Esophagus squamous epithelium (tissue), 4 donors: Measurements from ENCODE around the gene IER3.
"Not testable (repeated sequence)": the region's sequence is repeated elsewhere in the genome, so short reads cannot be mapped to it uniquely, and the experiment has no call there.

Source experiments
- CTCF ChIP-seq, 6 experiments: fragments of 450-650 bp in 4 of 6; fragments of 200-600 bp in 2 of 6; sonication (generic) in 2 of 6; IDR thresholded peaks; one replicate each; pipeline ENCODE4 v1.5.1; 2016 to 2019; ENCODE audit warnings: antibody characterized with exemption in 6 of 6, mild to moderate bottlenecking in 4 of 6, moderate library complexity in 4 of 6
- POLR2A ChIP-seq, 4 donors: fragments of 450-650 bp; IDR thresholded peaks; one replicate each; pipeline ENCODE4 v1.6.1; 2017; ENCODE audit warnings: antibody characterized with exemption in 4 of 4, mild to moderate bottlenecking in 4 of 4, moderate library complexity in 3 of 4

GRCh38 chr6:30723159-30723842, 21.0 kb downstream of the IER3 start:
- not testable (repeated sequence) for TF ChIP-seq CTCF, POLR2A (IDR thresholded peaks at IDR 0.05)
